Activated B cell treated with CpG ODN at 0.5 μM for 24 hours (primary cell): Measurements from ENCODE around the gene ANGEL2. TPM values are rescaled to one million over a fixed set of nuclear protein-coding genes. Genes with fewer than 3 reads are reported as not detected.

ENCODE experiments used
- ATAC-seq: fragments of 200-7000 bp; cut with Tn5 transposase; one replicate; pipeline ENCODE4 v1.10.0; 2021; ENCODE audit warnings: low read depth, mild to moderate bottlenecking, moderate library complexity
- CTCF ChIA-PET: fragments of 350-600 bp; sonication (Branson Sonifier 250); formaldehyde crosslinking; loops from one replicate; lab custom pipeline; 2021; ENCODE audit warnings: antibody characterized with exemption; lab: Charles Lee
- POLR2A ChIA-PET: fragments of 350-600 bp; sonication (Branson Sonifier 250); formaldehyde crosslinking; loops from one replicate; lab custom pipeline; 2021; ENCODE audit warnings: antibody characterized with exemption; lab: Charles Lee
- DNase-seq: peaks from one replicate; pipeline ENCODE4 v3.0.0; 2022
- H3K27ac Mint-ChIP-seq: one replicate; pipeline ENCODE4 v1.8.0; 2020; ENCODE audit warnings: mixed read lengths
- H3K27me3 Mint-ChIP-seq: one replicate; pipeline ENCODE4 v1.8.0; 2021; ENCODE audit warnings: mixed read lengths
- H3K36me3 Mint-ChIP-seq: one replicate; pipeline ENCODE4 v1.8.0; 2021; ENCODE audit warnings: low read depth, mixed read lengths
- H3K4me1 Mint-ChIP-seq: one replicate; pipeline ENCODE4 v1.8.0; 2021; ENCODE audit warnings: mixed read lengths
- H3K4me3 Mint-ChIP-seq: one replicate; pipeline ENCODE4 v1.8.0; 2020; ENCODE audit warnings: mild to moderate bottlenecking, mixed read lengths
- H3K9me3 Mint-ChIP-seq: one replicate; pipeline ENCODE4 v1.8.0; 2020; ENCODE audit warnings: mixed read lengths
- CTCF ChIP-seq: fragments of 200-600 bp; IDR thresholded peaks from one replicate; pipeline ENCODE4 v1.8.0; 2022; ENCODE audit warnings: antibody characterized with exemption, mild to moderate bottlenecking
- intact Hi-C: fragments of 100-400 bp; cut with micrococcal nuclease; formaldehyde crosslinking; loops from one replicate; pipeline ENCODE4 v1.15.1; 2024
- total RNA-seq: library from RNA; stranded (reverse); gene quantifications from 2 replicates; pipeline ENCODE4 v1.2.3, GENCODE V29; 2022

Gene ANGEL2
- total RNA-seq, 1 donor from 2014 or later, result 63.3 TPM

- intact Hi-C loops, result no loop called here
Measured at GRCh38 chr1:212984522-212985291, 31.0 kb downstream of the ANGEL2 start.

DNA sequence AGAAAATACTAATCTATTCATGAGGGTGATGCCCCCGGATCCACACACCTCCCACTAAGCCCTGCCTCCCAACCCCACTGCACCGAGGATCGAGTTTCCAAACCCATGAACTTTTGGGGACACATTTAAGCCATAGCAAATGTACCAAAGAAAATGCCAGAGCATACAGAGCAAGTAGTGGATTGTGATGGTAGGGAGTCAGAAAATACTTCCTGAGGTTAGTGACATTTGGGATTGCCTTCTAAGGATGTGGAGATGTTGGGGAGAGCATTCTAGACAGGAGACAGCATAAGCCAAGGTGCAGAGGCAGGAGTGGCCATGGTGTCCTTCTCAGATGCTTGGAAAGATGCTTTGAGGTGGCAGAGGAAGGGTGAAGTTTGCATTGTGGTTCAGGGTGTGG, 32.2 kb downstream of the ANGEL2 start:
- no peaks in the 10 kb centered on the region for H3K9me3 Mint-ChIP-seq
- CTCF ChIA-PET, result no interaction called here
- intact Hi-C loops, result no loop called here
- H3K27ac Mint-ChIP-seq, result no peak overlapping the region
- no peak overlapping the region for H3K4me3 Mint-ChIP-seq
- H3K36me3 Mint-ChIP-seq, result no peaks in the 10 kb centered on the region
- no peak for DNase-seq
- peaks cover 1% of the 10 kb centered on the region for H3K4me1 Mint-ChIP-seq
- TF ChIP-seq CTCF, result no peak
- ATAC-seq, result no peak
- H3K27me3 Mint-ChIP-seq, result no peaks in the 10 kb centered on the region
- POLR2A ChIA-PET, result no interaction called here

More at GRCh38 chr1:212984522-212985291, 31.0 kb downstream of the ANGEL2 start:
- H3K4me3 Mint-ChIP-seq, result no peak overlapping the region
- no peak for DNase-seq
- H3K36me3 Mint-ChIP-seq, result peaks cover 7% of the 10 kb centered on the region
- no peaks in the 10 kb centered on the region for H3K9me3 Mint-ChIP-seq
- ATAC-seq, result no peak
- CTCF ChIA-PET, result no interaction called here
- H3K4me1 Mint-ChIP-seq, result no peaks in the 10 kb centered on the region
- no peak overlapping the region for H3K27ac Mint-ChIP-seq
- POLR2A ChIA-PET, result interaction anchor here (0.7 kb wide), 1 partner anchor 727 kb away, joined by 8 read pairs; no protein-coding TSS in a partner anchor
- no peak for TF ChIP-seq CTCF
- no peaks in the 10 kb centered on the region for H3K27me3 Mint-ChIP-seq

DNA sequence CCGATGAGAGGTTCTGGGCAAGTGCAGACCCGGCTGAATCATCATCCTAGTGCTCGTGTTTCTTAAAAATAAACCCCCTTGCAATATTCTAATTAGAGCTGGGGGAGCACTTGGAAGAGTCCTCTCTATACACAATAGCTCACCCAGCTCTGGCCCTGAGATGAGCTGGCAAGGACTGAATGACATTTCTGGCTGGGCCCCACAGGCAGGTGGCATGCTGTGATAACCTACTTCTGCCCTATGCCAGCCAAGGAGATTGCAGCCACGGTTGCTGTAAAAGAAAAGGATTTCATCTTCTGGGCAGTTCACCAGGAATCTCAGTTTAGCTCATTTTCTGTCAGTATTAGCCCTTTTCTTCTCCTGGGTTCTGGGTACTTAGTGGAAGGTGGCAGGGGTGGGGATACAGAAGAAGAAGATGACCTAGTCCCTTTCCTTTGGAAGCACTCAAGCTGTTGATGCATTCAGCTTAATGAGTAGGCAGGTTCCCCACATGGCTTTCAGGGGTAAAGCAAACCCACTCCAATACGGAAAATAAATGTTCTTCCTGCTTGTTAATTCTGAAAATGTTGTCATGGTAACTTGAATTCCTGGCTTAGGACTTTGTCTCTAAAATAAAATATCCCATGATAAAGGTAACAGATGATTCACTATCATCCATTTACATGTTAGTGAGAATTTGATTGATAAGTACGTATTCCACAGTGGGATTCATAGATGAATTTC, 33.1 kb downstream of the ANGEL2 start:
- ATAC-seq, result no peak
- CTCF ChIA-PET, result interaction anchor here (0.6 kb wide), 1 partner anchor 10 kb away, joined by 3 read pairs; no protein-coding TSS in a partner anchor

GRCh38 chr1:212981571-212982328, 33.9 kb downstream of the ANGEL2 start:
- H3K27ac Mint-ChIP-seq, result no peak overlapping the region
- peaks cover 1% of the 10 kb centered on the region for H3K4me1 Mint-ChIP-seq
- intact Hi-C loops, result no loop called here
- H3K27me3 Mint-ChIP-seq, result no peaks in the 10 kb centered on the region
- ATAC-seq, result no peak
- H3K9me3 Mint-ChIP-seq, result no peaks in the 10 kb centered on the region
- ChIA-PET CTCF (interaction anchor here (0.6 kb wide), 1 partner anchor 9 kb away, joined by 3 read pairs; no protein-coding TSS in a partner anchor), POLR2A (no interaction called here)
- DNase-seq, result no peak
- H3K4me3 Mint-ChIP-seq, result no peak overlapping the region
- TF ChIP-seq CTCF, result no peak
- H3K36me3 Mint-ChIP-seq, result no peaks in the 10 kb centered on the region

More for the DNA sequence above, 33.1 kb downstream of the ANGEL2 start:
- POLR2A ChIA-PET, result no interaction called here
- no peak overlapping the region for H3K27ac Mint-ChIP-seq
- no peak for DNase-seq
- H3K4me3 Mint-ChIP-seq, result no peak overlapping the region
- H3K27me3 Mint-ChIP-seq, result no peaks in the 10 kb centered on the region
- peaks cover 1% of the 10 kb centered on the region for H3K4me1 Mint-ChIP-seq
- H3K36me3 Mint-ChIP-seq, result no peaks in the 10 kb centered on the region
- TF ChIP-seq CTCF, result no peak
- H3K9me3 Mint-ChIP-seq, result no peaks in the 10 kb centered on the region
- intact Hi-C loops, result no loop called here
